AG04450 (cell line): ENCODE measurements around the gene SUSD4. TPM values are rescaled to one million over a fixed set of nuclear protein-coding genes. Genes with fewer than 3 reads are reported as not detected.

ENCODE experiments used
- CTCF ChIA-PET: fragments of 300-600, 350-600 bp; formaldehyde crosslinking; extraction: SDS; loops from one replicate; lab custom pipeline; 2022; ENCODE audit warnings: antibody characterized with exemption, inconsistent platforms; lab: Charles Lee
- POLR2A ChIA-PET: fragments of 350-600 bp; formaldehyde crosslinking; extraction: SDS; loops from one replicate; lab custom pipeline; 2021; ENCODE audit warnings: antibody characterized with exemption, inconsistent platforms; lab: Yijun Ruan, JAX
- DNase-seq: peaks from one replicate; pipeline ENCODE4 v3.0.0-alpha.2; 2011; ENCODE audit warnings: low read depth, low spot score
- H3K27ac ChIP-seq: one replicate; pipeline ENCODE4 v1.5.1; 2012; ENCODE audit warnings: low read depth, low read length, control low read depth
- H3K27me3 ChIP-seq: one replicate; pipeline ENCODE4 v1.6.0; 2012; ENCODE audit warnings: low read length; ENCODE audit not compliant: control insufficient read depth, insufficient read depth
- H3K4me3 ChIP-seq: 2 replicates; pipeline ENCODE4 v1.5.1; 2011; ENCODE audit warnings: mild to moderate bottlenecking, low read depth, low read length, control low read depth
- H3K9me3 ChIP-seq: 2 replicates; pipeline ENCODE4 v1.5.1; 2012; ENCODE audit warnings: low read length; ENCODE audit not compliant: control insufficient read depth, insufficient read depth
- CTCF ChIP-seq: IDR thresholded peaks from 2 replicates; pipeline ENCODE4 v1.5.1; 2011; ENCODE audit warnings: low read depth, low read length, control low read depth, inconsistent platforms
- polyA plus RNA-seq: library from polyadenylated mRNA; depleted of rRNA; stranded (reverse); fragments of >200 nt; gene quantifications from 2 replicates; pipeline ENCODE4 v1.2.3, GENCODE V29; 2011

SUSD4 gene
- polyA plus RNA-seq, 1 experiment = 0.29 TPM

- TF ChIP-seq CTCF = no peak
- CTCF ChIA-PET = interaction anchor here (0.8 to 0.9 kb wide), 2 partner anchors 13 to 78 kb away, joined by 3 to 6 read pairs; no protein-coding TSS in a partner anchor
- DNase-seq = no peak
- POLR2A ChIA-PET = no interaction called here
- Histone ChIP-seq H3K27ac (no peak overlapping the region), H3K9me3 (no peaks in the 10 kb centered on the region), H3K27me3 (peaks cover 6% of the 10 kb centered on the region), H3K4me3 (no peak overlapping the region)
These were observed 152.5 kb downstream of the SUSD4 start for GRCh38 chr1:223211323-223211985.

- H3K4me3 ChIP-seq = no peak overlapping the region
- POLR2A ChIA-PET = interaction anchor here (0.6 kb wide), 2 partner anchors 10 to 19 kb away, joined by 3 read pairs; no protein-coding TSS in a partner anchor
- peaks cover 6% of the 10 kb centered on the region for H3K27me3 ChIP-seq
- DNase-seq = no peak
- H3K9me3 ChIP-seq = no peaks in the 10 kb centered on the region
- H3K27ac ChIP-seq = no peak overlapping the region
- CTCF ChIA-PET = interaction anchor here (0.8 kb wide), 1 partner anchor 78 kb away, joined by 3 read pairs; no protein-coding TSS in a partner anchor
- TF ChIP-seq CTCF = no peak
These were observed 153.2 kb downstream of the SUSD4 start for GRCh38 chr1:223210788-223211120.

- ChIA-PET CTCF (no interaction called here), POLR2A (interaction anchor here (0.6 kb wide), 2 partner anchors 11 to 20 kb away, joined by 3 read pairs; no protein-coding TSS in a partner anchor)
- no peak for DNase-seq
- Histone ChIP-seq H3K9me3 (no peaks in the 10 kb centered on the region), H3K4me3 (no peak overlapping the region), H3K27ac (no peak overlapping the region), H3K27me3 (peaks cover 6% of the 10 kb centered on the region)
- no peak for TF ChIP-seq CTCF
These were observed 153.8 kb downstream of the SUSD4 start for GRCh38 chr1:223209992-223210787.

GRCh38 chr1:223209293-223209898, 154.6 kb downstream of the SUSD4 start:
- H3K9me3 ChIP-seq = no peaks in the 10 kb centered on the region
- POLR2A ChIA-PET = no interaction called here
- H3K27ac ChIP-seq = no peak overlapping the region
- no peak overlapping the region for H3K4me3 ChIP-seq
- H3K27me3 ChIP-seq = peaks cover 4% of the 10 kb centered on the region
- DNase-seq = no peak
- no peak for TF ChIP-seq CTCF
- CTCF ChIA-PET = no interaction called here
